ENCODE data around the gene USP37.

- no peak for TF ChIP-seq CTCF (conservative IDR thresholded peaks at IDR 0.05; ENCODE audit: low read length)
- no peak for TF ChIP-seq EZH2phosphoT487 (IDR thresholded peaks at IDR 0.05; ENCODE audit: borderline replicate concordance)
Observed at GRCh38 chr2:218435003-218435982, 132.9 kb downstream of the USP37 start.

All from Loucy (cell line).